WTC11 (cell line): Measurements from ENCODE around the gene ARMH4.

ENCODE experiments used
- ATF3 ChIP-seq: sonication (generic); formaldehyde crosslinking; conservative IDR thresholded peaks from 2 replicates; pipeline ENCODE4 v1.8.1; 2022; ENCODE audit warnings: mild to moderate bottlenecking, missing genetic modification reagents
- CREM ChIP-seq: sonication (generic); formaldehyde crosslinking; IDR thresholded peaks from 2 replicates; pipeline ENCODE4 v1.8.1; 2022; ENCODE audit warnings: mild to moderate bottlenecking, missing genetic modification reagents, moderate library complexity
- CTCF ChIP-seq: fragments of 200-600 bp; IDR thresholded peaks from 2 replicates; pipeline ENCODE4 v1.8.0; 2022; ENCODE audit warnings: antibody characterized with exemption
- FOXP1 ChIP-seq: sonication (generic); formaldehyde crosslinking; IDR thresholded peaks from 2 replicates; pipeline ENCODE4 v1.8.0; 2022; ENCODE audit warnings: missing genetic modification reagents, mild to moderate bottlenecking, moderate library complexity, borderline replicate concordance
- MAX ChIP-seq: sonication (generic); formaldehyde crosslinking; IDR thresholded peaks from 2 replicates; pipeline ENCODE4 v1.8.0; 2022; ENCODE audit warnings: mild to moderate bottlenecking, missing genetic modification reagents
- USF2 ChIP-seq: sonication (generic); formaldehyde crosslinking; IDR thresholded peaks from 2 replicates; pipeline ENCODE4 v1.8.1; 2023; ENCODE audit warnings: mild to moderate bottlenecking, missing genetic modification reagents, moderate library complexity

GRCh38 chr14:58152014-58152857, at the start of gene ARMH4:
- TF ChIP-seq CTCF (no peak), FOXP1 (CRISPR knock-in tag) (peak; percentile 58; the same call in 1 of the 2 replicates), ATF3 (no peak), CREM (0 out of 2 replicates have a peak, but pooled peaks have one; percentile 53), USF2 (no peak), MAX (CRISPR knock-in tag) (0 out of 2 replicates have a peak, but pooled peaks have one; percentile 24)
